ENCODE measurements around the gene LGALS4.
"Not testable (repeated sequence)": the region's sequence is repeated elsewhere in the genome, so short reads cannot be mapped to it uniquely, and the experiment has no call there.

The LGALS4 gene

GRCh38 chr19:38774181-38774950 lies 38.4 kb downstream of the LGALS4 start:
- in situ Hi-C loops (cut with MboI; ENCODE audit: low sequenced_read_pairs) = no loop called here

DNA sequence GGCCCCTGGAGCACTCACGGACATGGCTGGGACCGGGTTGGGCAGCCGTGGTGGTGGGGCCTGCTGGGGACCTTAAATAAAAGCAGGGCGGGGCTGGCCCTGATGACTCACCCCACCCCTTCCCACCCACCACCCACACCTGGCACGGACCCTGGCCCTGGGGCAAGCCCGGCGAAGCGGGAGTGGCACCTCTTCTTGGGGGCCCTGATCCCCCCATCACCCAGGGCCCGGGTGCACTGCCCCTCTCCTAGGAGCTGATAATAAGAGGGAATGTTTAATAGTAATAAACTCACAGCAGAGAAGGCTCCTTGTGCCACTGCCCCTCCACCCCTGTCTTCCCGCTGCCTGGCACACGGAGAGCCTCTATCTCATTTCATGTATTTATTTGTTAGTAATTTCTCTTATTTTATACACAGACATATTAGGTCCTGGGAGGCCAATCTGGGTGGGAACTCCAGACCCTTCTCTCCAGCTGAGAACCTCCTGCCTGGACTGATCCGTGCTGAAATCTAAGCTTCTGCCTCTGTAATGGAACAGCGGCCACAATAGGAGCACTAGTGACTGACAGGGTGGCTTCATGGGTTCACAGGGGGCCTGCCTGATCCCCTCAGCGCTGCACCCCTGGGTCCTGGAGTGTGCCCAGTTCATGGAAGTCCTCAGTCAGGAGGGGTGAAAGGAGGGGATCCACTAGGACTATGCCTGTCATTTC lies 39.1 kb downstream of the LGALS4 start, which contains the start of gene LGALS7:
Gene LGALS7, minus strand, starts transcription at position 49 of the 709 bp plus-strand sequence. Its CDS starts 25 bp downstream, at position 24.
- in situ Hi-C loops (cut with MboI; ENCODE audit: low sequenced_read_pairs) = no loop called here

GRCh38 chr19:38771569-38771968 lies 41.2 kb downstream of the LGALS4 start:
- in situ Hi-C loops (cut with MboI; ENCODE audit: low sequenced_read_pairs) = not testable (repeated sequence)

GRCh38 chr19:38770949-38771275 lies 41.8 kb downstream of the LGALS4 start:
- in situ Hi-C loops (cut with MboI; ENCODE audit: low sequenced_read_pairs) = not testable (repeated sequence)

DNA sequence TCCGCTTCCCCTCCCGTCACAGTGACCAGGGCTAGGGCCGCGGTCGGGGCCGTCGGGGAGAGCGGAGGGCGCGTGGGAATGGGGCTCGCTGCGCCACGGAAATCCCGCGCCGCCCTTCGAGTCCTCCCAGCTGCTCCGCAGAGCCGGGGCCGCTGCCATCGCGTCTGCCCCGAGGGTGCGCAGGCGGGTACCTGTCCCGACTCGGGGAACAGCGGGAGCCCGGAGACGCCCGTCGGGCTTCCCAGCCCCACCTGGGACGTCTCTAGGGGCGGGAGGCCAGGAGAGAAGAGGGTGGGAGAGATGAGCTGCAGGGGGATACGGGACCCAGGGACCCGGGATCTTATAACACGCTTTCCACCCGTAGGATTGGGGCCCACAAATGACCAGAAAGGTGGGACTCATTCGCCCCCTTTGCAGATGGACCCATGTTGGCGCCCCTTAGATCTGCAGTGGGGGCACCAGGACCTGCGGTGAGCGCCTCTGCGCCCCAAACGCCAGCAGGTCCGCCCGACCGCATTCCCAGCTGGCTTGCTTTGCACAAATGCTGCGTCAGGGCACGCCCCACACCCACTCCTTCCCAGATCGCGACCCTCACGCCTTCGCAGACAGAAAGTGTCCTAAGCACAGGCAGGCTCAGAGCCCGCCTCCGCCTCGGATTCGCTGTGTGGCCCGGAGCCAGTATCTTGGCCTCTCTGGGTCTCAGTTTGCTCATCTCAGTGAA lies 42.4 kb downstream of the LGALS4 start:
- in situ Hi-C loops (cut with MboI; ENCODE audit: low sequenced_read_pairs) = not testable (repeated sequence)

DNA sequence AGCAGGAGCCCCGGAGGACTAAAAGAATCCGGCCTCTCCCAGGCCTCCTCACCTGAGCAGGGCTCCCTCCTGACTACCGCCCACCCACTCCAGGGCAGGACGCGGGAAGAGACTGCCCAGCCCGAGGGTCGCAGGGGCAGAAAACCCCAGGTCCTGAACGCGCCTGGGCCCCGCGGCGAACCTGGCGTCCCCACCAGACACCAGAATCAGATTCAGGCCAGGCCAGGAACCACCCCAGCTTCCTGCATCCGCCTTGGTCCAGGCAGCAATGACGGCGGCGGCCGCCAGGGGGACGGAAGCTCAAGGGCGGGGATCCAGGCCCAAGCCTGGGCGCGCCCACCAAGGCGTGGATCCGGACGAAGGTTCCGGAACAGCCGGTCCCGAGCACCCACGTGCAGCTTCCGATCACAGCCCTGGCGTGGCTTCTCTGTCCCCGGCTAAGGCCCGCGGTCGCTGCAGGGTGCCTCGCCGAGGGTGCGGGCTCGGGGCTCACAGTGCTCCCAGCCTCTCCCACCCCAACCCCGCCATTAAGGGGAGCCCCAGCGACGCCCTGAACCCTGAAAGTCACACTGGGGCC lies 43.0 kb downstream of the LGALS4 start:
- in situ Hi-C loops (cut with MboI; ENCODE audit: low sequenced_read_pairs) = no loop called here

DNA sequence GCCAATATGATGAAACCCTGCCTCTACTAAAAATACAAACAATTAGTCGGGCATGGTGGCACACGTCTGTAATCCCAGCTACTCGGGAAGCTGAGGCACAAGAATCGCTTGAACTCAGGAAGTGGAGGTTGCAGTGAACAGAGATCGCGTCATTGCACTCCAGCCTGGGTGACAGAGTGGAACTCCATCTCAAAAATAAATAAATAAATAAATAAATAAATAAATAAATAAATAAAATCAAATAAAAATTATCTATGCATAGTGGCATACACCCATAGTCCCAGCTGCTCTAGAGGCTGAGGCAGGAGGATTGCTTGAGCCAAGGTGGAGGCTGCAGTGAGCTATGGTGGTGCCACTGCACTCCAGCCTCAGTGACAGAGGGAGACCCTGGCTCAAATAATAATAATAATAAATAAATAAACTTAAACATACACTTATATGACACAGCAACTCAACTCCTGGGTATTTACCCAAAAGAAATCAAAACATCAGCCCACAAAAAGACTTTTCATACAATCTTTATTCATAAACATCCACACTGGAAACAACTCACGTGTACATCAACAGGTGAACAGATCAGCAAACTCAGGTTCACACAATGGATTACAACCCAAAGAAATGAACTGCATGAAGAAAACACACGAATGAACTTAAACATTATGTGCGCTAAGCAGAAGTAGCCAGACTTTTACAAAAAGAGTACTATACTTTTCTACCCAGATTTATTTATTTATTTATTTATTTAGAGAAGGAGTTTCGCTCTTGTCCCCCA lies 46.3 kb downstream of the LGALS4 start:
- in situ Hi-C loops (cut with MboI; ENCODE audit: low sequenced_read_pairs) = no loop called here

DNA sequence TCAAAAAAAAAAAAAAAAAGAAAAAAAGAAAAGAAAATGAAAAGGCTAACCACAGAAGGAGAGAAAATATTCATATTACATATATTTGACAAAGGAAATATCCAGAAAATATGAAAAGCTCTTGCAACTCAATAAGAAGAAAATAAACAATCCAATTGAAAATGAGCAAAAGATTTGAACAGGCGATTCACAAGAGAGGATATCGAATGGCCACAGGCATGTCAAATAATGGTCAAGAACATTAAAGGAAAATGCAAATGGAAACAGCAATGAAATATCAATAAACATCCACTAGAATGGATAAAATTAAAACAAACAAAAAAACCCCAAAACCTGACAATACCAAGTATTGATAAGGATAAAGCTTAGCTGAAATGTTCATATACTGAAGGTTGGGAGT lies 47.5 kb downstream of the LGALS4 start:
- in situ Hi-C loops (cut with MboI; ENCODE audit: low sequenced_read_pairs) = no loop called here

GRCh38 chr19:38763795-38764220 lies 48.9 kb downstream of the LGALS4 start:
- in situ Hi-C loops (cut with MboI; ENCODE audit: low sequenced_read_pairs) = no loop called here

- in situ Hi-C loops (cut with MboI; ENCODE audit: low sequenced_read_pairs) = not testable (repeated sequence)
Observed at GRCh38 chr19:38761884-38762389, 50.8 kb downstream of the LGALS4 start.

- in situ Hi-C loops (cut with MboI; ENCODE audit: low sequenced_read_pairs) = not testable (repeated sequence)
Observed at GRCh38 chr19:38760805-38761517, 51.8 kb downstream of the LGALS4 start.

GRCh38 chr19:38759590-38760003 lies 53.1 kb downstream of the LGALS4 start:
- in situ Hi-C loops (cut with MboI; ENCODE audit: low sequenced_read_pairs) = no loop called here

- in situ Hi-C loops (cut with MboI; ENCODE audit: low sequenced_read_pairs) = not testable (repeated sequence)
Observed at GRCh38 chr19:38754196-38754595, 58.5 kb downstream of the LGALS4 start.

- in situ Hi-C loops (cut with MboI; ENCODE audit: low sequenced_read_pairs) = not testable (repeated sequence)
Observed at GRCh38 chr19:38753783-38754182, 59.0 kb downstream of the LGALS4 start.
